Cerebellar cortex (tissue), 1 donor: Measurements from ENCODE around the gene ITPKC.

Source experiments
- DNase-seq: peaks from one replicate; pipeline ENCODE4 v3.0.0-alpha.2; 2015; ENCODE audit warnings: low spot score

ITPKC gene

GRCh38 chr19:40740747-40741146, 23.8 kb downstream of the ITPKC start:
- peak; percentile 37 for DNase-seq

- peak; percentile 32 for DNase-seq
These were observed 24.8 kb downstream of the ITPKC start for GRCh38 chr19:40741527-40742390.

- DNase-seq, result no peak
These were observed 25.6 kb downstream of the ITPKC start for GRCh38 chr19:40742477-40742876.

- DNase-seq, result no peak
These were observed 26.0 kb downstream of the ITPKC start for GRCh38 chr19:40742886-40743285.

- no peak for DNase-seq
These were observed 27.0 kb downstream of the ITPKC start for GRCh38 chr19:40743926-40744325.

- peak; percentile 48 for DNase-seq
These were observed 27.9 kb downstream of the ITPKC start for GRCh38 chr19:40744554-40745401.

GRCh38 chr19:40745402-40745780, 28.5 kb downstream of the ITPKC start:
- no peak for DNase-seq

GRCh38 chr19:40747536-40747935, 30.6 kb downstream of the ITPKC start:
- DNase-seq, result no peak

- DNase-seq, result peak; percentile 100
These were observed 33.4 kb downstream of the ITPKC start, which contains the start of gene ACTMAP for GRCh38 chr19:40750058-40750873. Gene ACTMAP, minus strand, starts transcription at chr19:40750477. Its CDS starts 674 bp downstream, at chr19:40749803.

- DNase-seq, result peak; percentile 98
These were observed 34.1 kb downstream of the ITPKC start, which contains the start of gene SNRPA for GRCh38 chr19:40750874-40751537. Gene SNRPA, plus strand, starts transcription at chr19:40751203. Its CDS starts 206 bp downstream, at chr19:40751409.

GRCh38 chr19:40752257-40752781, 35.4 kb downstream of the ITPKC start:
- no peak for DNase-seq

GRCh38 chr19:40754611-40755247, 37.8 kb downstream of the ITPKC start:
- DNase-seq, result no peak

GRCh38 chr19:40755248-40755624, 38.3 kb downstream of the ITPKC start:
- DNase-seq, result no peak

- no peak for DNase-seq
These were observed 38.9 kb downstream of the ITPKC start for GRCh38 chr19:40755791-40756190.

- no peak for DNase-seq
These were observed 39.7 kb downstream of the ITPKC start for GRCh38 chr19:40756502-40757110.

- no peak for DNase-seq
These were observed 41.6 kb downstream of the ITPKC start for GRCh38 chr19:40758491-40758890.

GRCh38 chr19:40759352-40759751, 42.4 kb downstream of the ITPKC start:
- no peak for DNase-seq

GRCh38 chr19:40762754-40763470, 46.0 kb downstream of the ITPKC start:
- DNase-seq, result no peak

- no peak for DNase-seq
These were observed 46.6 kb downstream of the ITPKC start for GRCh38 chr19:40763526-40763925.

- DNase-seq, result no peak
These were observed 47.1 kb downstream of the ITPKC start for GRCh38 chr19:40763963-40764362.
